HG02623 (cell line): Measurements from ENCODE around the gene MFSD12.

Source experiments
- ATAC-seq: cut with Tn5 transposase; IDR thresholded peaks from one replicate; pipeline ENCODE4 v1.9.1; 2021; ENCODE audit warnings: moderate library complexity; ENCODE audit not compliant: unreplicated experiment

The MFSD12 gene

DNA sequence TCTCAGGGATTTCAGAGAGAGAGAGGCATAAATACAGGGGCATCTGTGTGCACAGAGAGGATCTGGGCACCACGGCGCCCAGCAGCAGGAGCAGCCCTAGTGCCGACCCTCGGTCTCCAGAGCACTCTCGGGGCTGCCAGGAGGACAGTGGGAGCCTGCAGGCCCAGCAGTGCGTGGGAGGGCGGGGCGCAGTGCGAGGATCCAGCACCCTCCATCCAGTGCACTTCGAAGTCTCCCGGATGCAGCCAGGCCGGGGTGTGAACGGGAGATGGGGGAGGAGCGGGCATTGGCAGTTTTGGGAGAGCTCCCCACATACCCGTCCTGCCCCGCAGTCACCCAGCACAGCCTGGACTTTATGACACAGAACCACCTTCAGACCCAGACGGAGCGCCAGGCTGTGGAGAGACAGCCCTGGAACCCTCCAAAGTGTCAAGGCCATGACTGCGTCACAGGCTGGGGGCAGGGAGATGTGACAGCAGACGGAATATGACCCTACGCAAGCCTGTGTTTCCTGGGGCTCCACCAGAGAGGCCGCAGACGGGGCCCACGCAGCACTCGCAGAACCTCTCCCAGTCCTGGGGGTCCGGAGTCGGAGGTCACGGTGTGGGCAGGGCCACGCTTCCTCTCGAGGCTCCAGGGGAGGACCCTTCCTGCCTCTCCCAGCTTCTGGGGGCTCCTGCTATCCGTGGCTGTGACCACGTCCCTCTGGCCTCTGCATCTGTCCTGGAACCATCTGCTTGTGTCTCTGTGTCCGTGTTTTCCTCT is 33.1 kb downstream of the MFSD12 start:
- no peak for ATAC-seq

DNA sequence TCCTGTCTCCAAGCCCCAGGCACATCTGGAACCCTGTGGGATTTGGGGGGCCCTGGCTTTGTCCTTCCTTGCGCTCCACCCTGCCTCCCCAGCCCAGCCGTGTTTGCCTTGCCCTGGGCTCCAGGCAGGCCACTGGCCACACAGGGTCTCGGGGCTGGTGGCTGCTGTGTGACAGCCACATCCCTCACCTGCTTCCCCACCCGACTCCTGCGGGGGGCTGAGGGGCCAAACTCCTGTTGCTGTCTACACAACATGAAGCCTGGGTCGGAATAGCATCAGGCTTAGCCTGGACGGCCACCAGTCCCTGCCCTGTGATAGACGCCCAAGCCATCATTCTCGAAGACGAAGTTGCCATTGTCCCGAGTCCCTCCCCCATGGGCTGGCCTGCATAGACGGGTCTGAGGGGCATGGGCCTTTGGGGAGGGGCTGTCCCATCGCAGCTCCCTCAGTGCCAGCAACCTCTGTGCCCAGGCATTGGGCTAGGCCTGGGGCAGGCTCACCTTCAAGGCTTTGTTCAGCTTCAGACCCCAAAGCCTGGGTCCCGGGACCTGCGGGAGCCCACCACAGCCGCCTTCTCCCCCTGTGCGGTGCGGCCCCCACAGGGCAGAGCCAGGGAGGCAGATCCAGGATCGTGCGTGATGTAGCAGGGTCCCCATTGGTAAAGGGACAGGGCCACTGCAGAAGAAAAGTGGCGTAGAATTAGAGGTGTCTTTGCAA is 33.9 kb downstream of the MFSD12 start:
- ATAC-seq, result no peak

DNA sequence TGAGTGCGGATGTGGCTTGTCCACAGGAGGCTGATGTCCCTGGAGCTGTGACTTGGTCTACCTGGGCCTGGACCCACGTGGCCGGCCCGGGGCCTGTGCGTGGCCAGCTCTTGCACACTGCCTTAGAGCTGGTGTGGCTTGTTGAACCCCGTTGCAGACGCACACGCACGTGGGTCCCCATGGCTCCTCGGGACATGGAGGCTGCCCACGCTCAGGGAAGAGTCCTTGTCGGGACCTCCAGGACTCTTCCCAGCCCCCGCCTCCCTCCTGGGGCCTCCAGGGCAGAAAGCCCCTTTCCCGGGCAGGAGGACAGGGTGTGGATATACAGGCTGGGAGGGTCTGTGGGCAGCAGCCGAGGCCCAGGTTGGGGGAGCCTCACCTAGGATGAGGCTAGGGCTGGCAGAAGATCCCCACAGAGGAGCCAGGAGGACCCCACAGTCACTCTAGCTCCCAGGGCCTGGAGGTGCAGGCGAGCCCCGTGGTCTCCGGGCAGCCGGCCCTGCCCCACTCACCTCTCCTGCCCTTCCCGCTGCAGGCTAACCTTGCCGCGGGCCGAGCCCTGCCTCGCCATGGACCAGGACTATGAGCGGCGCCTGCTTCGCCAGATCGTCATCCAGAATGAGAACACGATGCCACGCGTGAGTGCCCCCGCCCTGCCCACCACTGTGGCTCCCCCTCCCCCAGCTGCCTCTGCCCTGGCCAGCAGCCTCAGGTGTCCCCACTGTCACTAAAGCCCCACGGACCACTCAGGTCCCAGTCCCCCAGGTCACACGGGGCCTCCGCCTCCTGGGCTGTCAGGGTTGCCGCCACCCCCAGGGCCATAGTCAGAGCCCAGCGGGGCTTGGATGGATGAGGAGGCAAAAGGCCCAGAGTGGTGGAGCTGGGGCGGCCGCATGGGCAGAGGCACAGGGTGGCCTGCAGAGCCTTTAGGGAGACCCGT is 34.7 kb downstream of the MFSD12 start:
- ATAC-seq, result no peak

DNA sequence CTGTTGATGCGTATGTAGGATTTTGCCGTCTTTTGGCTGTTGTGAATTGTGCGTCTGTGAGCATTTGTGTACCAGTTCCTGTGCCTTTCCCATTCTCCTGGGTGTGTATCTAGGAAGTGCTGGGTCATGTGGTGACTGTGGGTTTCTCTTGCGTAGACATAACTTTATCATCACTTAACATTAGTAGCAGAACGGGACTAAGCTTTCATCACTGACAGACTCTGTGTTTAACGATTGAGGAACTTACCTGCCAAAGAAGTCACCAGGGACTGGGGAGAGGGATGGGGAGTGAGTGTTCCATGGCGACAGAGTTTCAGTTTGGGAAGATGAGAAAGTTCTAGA is 36.3 kb downstream of the MFSD12 start:
- ATAC-seq, result no peak

DNA sequence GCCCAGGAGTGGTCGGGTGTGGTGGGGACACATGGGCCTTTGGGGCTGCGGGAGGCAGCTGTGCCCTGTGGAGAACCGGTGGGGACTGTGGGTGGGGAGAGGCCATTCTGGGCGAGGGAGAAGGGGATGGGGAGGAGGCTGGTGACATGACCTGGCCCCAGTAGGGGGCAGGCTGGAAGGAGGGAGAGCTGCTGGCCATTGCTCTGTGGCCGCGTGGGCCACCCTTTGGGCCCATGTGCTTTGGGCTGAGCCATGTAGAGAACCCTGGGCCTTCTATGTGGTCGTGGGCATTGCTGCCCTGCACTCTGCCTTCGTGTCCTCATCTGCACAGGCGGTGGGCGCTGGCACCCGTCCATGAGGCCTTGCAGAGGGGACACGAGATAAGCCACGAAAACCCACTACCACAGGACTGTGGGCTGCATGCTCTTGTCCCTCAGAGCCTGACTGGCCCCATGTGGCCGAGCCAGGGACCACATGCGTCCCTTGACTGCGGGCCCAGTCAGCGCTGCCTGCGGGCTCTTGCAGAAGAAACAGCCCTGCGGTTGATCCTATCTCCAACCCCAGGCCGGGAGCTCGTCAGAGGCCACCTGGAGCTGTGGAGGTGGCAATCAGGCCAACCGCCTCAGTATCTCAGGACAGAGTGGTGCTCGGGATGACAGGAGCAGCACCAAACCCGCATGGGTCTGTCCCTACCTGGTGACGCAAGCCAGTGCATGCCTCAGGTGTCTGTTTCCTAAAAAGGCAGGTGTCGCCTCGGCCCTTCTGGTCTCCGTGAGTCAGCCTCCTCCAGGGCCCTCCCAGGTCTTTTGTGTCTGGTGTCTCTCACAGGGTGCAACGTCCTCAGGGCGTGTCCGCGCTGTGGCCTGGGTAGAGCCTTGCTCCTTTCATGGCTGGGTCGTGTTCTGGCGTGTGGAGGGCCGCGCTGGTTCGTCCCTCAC is 37.0 kb downstream of the MFSD12 start:
- ATAC-seq, result no peak

DNA sequence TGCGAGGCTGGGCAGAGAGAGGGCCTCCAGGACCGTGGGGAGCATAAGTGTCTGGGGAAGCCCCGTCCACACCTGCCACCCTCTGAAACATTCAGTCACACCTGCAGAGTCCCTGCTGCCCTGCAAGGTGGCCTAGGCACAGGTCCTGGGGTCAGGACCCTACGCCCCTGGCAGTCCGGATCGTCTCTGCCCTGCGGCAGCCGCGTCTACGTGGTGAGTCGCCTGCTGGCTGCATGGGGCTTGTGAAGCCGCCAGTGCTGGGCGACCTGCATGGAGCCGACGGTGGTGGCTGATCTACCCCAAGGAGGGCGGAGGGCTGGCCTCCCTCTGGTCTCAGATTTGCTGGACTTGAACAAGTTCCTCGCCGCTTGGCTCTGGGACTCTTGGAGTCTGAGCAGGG is 38.3 kb downstream of the MFSD12 start:
- ATAC-seq, result no peak

DNA sequence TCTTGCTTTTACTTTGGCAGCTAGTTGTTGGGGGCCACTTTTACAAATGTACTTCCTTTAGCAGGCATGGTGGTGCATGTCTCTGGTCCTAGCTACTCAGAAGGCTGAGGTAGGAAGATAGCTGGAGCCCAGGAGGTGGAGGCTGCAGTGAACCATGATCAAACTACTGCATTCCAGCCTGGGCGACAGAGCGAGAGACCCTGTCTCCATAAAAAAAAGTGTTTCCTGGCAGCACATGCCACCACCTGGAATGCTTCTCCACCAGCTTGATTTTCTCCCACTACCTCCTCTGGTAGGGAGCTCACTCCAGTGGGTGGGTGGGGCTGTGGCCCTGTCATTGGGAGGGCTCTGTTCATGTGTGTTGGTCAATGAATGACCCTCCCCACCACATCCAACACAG is 38.7 kb downstream of the MFSD12 start:
- no peak for ATAC-seq

DNA sequence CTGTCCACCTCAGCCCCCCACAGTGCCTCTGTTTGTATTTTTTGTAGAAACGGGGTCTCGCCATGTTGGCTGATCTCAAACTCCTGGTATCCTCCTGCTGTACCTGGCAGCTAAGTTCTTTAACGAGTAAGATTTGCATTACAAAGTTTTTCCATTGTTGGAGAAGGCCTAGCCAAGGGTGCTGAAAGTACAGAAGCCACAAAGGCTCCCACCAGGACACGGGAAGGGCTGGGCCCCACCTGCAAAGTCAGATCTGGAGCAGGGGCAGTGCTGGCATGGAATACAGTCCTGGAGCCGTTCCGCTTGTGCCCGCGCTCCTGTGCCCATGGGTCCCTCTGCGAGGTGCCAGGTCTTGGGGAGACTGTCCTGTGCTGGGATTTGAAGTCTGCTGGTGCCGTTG is 39.1 kb downstream of the MFSD12 start:
- ATAC-seq, result no peak

DNA sequence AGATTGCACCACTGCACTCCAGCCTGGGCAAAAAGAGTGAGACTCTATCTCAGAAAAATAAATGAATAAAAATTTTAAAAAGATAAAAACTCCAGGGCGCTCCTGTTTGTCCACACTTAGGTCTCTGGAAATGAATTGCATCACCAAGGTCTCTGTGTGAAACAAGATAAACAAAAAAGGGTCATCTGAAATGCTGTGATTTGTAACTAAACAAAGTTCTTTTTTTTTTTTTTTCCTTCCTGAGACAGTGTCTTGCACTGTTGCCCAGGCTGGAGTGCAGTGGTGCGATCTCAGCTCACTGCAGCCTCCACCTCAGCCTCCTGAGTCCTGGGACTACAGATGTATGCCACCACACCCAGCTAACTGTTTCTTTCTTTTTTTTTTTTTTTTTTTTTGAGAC is 39.7 kb downstream of the MFSD12 start:
- ATAC-seq, result no peak

DNA sequence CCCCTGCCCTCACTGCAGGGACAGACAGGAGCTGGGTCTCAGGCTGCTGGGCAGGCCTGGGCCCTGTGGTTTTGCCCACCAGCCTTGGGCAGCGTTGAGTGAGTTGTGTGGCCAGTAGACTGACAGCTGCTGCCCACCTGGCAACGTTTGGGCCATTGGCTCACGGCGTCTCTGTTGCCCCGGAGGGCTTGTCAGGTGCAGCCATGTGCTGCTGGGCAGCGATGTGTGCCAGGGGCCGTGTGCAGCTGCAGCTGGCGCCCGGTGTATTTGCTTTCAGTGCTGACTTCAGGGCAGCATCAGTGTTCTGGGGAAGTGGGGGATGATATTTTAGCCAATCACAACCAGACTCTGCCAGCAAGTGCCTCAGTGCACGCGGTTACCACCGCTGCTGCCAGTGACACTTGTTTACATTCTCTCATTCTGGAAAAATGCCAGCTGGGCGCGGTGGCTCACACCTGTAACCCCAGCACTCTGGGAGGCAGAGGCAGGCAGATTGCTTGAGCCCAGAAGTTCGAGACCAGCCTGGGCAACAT is 40.6 kb downstream of the MFSD12 start:
- no peak for ATAC-seq

DNA sequence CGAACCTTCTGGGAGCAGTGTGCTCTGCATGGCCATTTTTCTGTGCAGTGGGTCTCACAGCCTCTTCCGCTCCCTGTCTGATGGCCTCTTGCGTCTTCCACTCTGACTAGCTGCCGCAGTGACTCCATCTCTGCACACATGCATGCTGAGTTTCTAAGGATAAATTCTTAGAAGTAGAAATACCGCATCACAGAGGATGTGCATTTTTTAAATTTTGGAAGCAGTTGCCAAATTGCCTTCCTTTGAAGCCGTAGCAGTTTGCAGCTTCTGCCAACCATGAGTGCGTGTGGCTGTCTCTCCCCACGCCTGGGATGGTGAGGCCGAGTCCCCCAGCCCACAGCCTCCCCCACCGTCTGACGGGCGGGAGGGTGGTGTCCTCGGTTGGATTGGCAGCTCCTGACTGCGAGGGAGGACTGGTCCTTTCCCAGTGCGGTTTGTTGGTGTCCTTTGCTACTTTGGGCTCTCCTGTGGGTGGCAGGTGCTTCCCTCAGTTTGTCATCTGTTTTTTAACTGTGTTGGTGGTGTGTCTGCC is 41.4 kb downstream of the MFSD12 start:
- no peak for ATAC-seq

DNA sequence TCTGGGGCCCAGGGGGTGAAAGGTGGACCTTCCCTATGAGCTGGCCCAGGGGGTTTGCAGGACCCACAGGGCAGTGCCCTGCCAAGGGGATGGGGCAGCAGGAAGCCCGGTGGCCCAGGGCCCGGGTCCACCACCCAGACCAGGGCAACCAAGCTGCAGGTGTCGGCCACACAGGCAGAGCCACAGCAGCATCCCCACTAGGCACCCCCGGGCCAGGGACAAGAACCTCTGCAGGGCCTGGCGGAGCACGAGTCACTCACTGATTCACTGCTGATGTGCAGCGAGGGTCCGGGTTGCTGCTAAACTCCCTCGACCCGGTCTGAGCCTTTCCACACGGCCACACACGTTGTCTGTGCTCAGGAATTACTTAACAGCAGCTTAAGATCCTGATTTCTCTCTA is 42.5 kb downstream of the MFSD12 start:
- ATAC-seq, result no peak

DNA sequence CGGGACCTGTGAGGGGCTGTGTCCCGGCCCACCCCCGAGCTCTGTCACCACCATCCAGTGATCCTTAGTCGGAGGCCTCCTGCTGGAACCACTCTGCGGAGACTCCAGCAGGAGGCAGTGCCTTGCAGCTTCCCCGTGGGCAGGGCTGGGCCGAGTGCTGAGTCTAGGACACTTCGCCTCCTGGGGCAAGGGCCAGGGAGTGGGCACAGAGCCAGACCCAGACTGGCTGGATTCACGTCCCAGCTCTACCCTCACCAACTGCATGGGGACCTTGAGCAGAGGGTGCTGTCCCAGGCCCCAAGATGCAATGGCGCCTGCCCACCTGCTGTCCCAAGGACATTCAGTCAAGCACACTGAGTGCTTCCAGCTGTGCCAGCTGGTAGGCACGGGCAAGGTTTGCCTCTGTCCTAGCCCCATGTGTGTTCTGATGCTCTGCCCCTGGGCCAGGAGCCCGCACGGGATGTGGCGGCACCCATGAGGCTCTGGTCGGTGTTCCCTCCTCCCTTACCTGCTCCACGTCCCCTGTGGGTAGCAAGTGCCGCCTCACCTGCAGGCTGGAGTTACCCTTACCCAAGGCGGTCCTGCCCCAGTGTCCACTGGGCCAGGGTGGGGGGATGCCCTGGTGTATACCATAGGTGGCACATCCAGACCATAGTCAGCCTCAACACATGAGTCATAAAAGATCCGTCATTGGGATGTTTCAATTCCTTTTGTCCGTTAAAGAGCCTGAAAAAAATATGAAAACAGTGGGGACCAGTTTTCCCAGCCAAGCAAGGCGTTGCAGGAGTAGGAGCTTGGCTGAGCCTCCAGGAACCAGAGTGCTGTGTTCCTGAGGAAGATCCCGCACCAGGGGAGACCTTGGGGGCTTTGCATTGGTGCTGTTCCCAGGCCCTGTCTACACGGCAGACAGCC is 43.9 kb downstream of the MFSD12 start:
- no peak for ATAC-seq

DNA sequence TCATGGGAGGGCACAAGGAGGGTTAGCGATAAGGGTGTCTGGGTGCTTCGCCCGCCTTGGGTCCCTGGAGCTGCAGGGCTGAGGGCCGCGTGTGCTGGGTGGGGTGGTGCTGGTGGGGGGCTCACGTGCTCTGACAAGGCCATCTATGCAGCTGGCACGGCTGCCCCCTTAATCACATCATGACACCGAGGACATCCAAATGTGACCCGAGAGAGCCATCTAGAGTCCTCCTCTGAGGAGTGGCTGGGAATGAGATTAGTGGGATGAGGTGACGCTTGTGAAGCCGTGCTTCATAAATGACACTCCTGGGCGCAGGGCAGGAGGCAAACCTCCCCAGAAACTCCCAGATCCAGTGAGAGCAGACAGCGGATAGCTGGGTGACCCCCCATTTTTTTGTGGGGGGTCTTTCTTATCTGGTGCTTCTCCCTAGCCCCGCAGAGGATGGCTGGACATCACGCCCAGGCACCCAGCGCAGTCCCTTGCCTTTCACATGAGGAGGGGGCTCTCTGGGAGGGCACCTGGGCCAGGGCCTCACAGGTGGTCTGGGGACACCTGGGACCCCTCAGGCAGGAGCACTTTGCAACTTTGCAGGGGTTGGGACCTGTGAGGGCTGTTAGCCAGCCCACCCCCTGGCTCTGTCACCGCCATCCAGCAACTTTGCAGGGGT is 44.7 kb downstream of the MFSD12 start:
- ATAC-seq, result no peak

DNA sequence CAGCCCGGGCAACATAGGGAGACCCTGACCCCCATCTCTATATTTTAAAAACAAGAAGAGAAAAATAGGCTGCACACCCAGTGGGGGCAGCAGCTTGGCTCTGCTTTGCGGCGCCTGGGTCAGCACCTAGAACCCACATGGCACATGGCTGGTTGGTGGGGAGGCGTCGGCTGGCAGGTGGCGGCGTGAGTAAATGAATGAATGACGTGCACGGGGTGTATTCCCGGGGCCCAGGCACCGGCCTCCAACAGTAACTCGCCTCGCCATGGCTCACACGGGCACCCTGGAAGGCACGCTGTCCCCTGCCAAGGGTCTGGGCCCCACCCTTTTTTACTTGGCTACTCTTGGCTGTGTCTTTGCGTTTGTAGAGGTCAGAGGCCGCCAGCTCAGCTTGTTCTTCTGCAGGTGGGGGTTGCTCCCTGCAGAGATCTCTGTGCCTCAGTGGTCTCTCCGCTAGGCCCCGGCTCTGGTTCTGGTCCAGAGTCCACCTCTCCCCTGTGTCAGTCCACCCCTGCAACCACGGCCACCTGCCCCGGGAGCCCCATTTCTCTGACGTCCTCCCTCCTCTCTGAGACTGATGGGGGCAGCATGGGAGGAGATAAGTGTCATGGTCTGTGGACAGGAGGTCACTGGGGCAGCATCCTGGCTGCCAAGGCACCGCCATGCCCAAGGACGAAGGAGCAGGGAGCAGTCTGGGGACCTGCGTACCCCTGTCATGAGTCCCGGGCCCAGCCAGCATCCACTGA is 45.7 kb downstream of the MFSD12 start:
- no peak for ATAC-seq

DNA sequence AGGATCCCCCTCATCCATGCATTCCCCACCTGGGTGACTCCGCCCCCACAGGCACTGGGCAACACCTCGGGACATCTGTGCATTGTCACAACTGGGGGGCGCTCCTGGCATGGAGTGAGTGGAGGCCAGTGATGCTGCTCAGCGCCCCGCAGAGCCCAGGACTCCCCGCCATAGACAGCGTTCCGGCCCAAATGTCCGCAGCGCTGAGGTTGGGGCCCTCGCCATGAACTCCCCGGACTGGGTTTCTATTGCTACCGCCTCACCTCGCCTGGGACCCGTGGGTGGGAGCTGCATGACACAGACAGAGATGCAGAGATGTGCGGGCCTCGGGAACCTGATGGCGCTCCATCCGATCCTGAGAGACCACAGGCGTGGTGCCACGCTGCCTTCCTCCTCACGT is 46.7 kb downstream of the MFSD12 start:
- ATAC-seq, result no peak

DNA sequence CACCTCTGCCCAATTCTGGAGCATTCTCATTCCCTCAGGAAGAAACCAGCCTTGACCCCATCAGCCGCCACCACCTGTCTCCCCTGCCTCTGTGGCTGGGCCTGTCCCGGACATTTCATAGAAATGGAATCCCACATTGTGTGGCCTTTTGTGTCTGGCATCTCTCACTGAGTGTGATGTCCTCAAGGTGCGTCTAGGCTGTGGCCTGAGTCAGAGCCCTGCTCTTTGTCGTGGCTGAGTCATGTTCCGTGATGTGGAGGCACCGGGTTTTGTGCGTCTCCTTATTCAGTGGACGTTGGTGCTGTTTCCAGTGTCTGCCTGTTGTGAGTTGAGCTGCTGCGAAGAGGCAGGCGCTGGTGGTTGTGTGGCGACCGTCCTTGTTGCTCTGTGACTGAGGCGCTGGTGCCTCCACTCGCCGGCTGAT is 47.8 kb downstream of the MFSD12 start:
- ATAC-seq, result no peak
